Mesothelial cell of epicardium (in vitro differentiated cells): Measurements from ENCODE around the gene LUZP2. TPM values are rescaled to one million over a fixed set of nuclear protein-coding genes. Genes with fewer than 3 reads are reported as not detected.

Experiments
- DNase-seq, 2 experiments: peaks; one replicate each; pipeline ENCODE4 v3.0.0; 2021; ENCODE audit warnings: low spot score in 2 of 2; ENCODE audit not compliant: unreplicated experiment in 2 of 2
- H3K27ac Mint-ChIP-seq: 2 replicates; pipeline ENCODE4 v1.8.0; 2021; ENCODE audit warnings: mixed read lengths
- H3K27me3 Mint-ChIP-seq: 2 replicates; pipeline ENCODE4 v1.8.0; 2021; ENCODE audit warnings: low read depth, mixed read lengths
- H3K36me3 Mint-ChIP-seq: 2 replicates; pipeline ENCODE4 v1.8.0; 2021; ENCODE audit warnings: mixed read lengths
- H3K4me1 Mint-ChIP-seq: 2 replicates; pipeline ENCODE4 v1.8.0; 2021; ENCODE audit warnings: mixed read lengths
- H3K4me3 Mint-ChIP-seq: 2 replicates; pipeline ENCODE4 v1.8.0; 2021; ENCODE audit warnings: mild to moderate bottlenecking, moderate library complexity, mixed read lengths
- H3K9me3 Mint-ChIP-seq: 2 replicates; pipeline ENCODE4 v1.8.0; 2021; ENCODE audit warnings: mixed read lengths
- total RNA-seq: library from RNA; stranded (reverse); gene quantifications from 3 replicates; pipeline ENCODE4 v1.2.1, GENCODE V29; 2021
- TF ChIP-seq, protein P1 (sequence below): fragments of 200-600 bp; sonication (generic); IDR thresholded peaks from one replicate; pipeline ENCODE4 v1.5.0; 2021; ENCODE audit warnings: antibody characterized with exemption; ENCODE audit not compliant: unreplicated experiment

LUZP2 gene
- total RNA-seq, 1 donor from 2014 or later: 4.5 TPM

GRCh38 chr11:24709928-24710565 is 213.2 kb downstream of the LUZP2 start:
- Mint-ChIP-seq H3K9me3 (peaks cover 10% of the 10 kb centered on the region), H3K27ac (peak overlapping the region; percentile 15)

DNA sequence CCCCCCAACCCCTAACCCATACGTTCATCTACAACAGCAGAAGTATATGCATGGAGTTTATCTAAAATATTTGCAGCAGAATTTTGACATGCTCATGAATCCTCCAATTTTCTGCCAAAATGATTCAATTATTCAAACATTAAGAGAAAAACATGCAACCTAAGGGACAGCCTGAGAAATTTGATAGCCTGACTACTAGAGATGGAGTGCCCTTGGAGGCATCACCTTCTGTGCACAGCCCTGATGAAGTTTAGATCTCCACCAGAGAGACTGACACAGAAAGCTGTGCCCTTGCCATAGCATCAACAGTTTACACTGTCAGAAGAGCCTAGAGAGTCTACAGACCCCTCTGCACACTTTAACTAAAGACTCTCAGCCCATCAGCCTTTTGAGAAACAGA is 217.7 kb downstream of the LUZP2 start:
- TF ChIP-seq, protein P1, sequence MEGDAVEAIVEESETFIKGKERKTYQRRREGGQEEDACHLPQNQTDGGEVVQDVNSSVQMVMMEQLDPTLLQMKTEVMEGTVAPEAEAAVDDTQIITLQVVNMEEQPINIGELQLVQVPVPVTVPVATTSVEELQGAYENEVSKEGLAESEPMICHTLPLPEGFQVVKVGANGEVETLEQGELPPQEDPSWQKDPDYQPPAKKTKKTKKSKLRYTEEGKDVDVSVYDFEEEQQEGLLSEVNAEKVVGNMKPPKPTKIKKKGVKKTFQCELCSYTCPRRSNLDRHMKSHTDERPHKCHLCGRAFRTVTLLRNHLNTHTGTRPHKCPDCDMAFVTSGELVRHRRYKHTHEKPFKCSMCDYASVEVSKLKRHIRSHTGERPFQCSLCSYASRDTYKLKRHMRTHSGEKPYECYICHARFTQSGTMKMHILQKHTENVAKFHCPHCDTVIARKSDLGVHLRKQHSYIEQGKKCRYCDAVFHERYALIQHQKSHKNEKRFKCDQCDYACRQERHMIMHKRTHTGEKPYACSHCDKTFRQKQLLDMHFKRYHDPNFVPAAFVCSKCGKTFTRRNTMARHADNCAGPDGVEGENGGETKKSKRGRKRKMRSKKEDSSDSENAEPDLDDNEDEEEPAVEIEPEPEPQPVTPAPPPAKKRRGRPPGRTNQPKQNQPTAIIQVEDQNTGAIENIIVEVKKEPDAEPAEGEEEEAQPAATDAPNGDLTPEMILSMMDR: no peak
- Mint-ChIP-seq H3K4me3 (no peak overlapping the region), H3K36me3 (peaks cover 2% of the 10 kb centered on the region), H3K27ac (no peak overlapping the region), H3K9me3 (peaks cover 17% of the 10 kb centered on the region), H3K4me1 (peaks cover 8% of the 10 kb centered on the region), H3K27me3 (no peaks in the 10 kb centered on the region)
- no peak for DNase-seq

More at GRCh38 chr11:24709928-24710565, 213.2 kb downstream of the LUZP2 start:
- DNase-seq: no peak
- H3K4me3 Mint-ChIP-seq: no peak overlapping the region
- TF ChIP-seq, protein P1: no peak
- peaks cover 4% of the 10 kb centered on the region for H3K36me3 Mint-ChIP-seq
- H3K27me3 Mint-ChIP-seq: no peaks in the 10 kb centered on the region
- H3K4me1 Mint-ChIP-seq: peaks cover 21% of the 10 kb centered on the region

- TF ChIP-seq, protein P1: no peak
- Mint-ChIP-seq H3K4me3 (no peak overlapping the region), H3K4me1 (peaks cover 2% of the 10 kb centered on the region), H3K36me3 (peaks cover 2% of the 10 kb centered on the region), H3K27me3 (no peaks in the 10 kb centered on the region), H3K9me3 (peaks cover 17% of the 10 kb centered on the region), H3K27ac (no peak overlapping the region)
- no peak for DNase-seq
Observed at GRCh38 chr11:24716403-24716802, 219.6 kb downstream of the LUZP2 start.

- Mint-ChIP-seq H3K9me3 (peaks cover 2% of the 10 kb centered on the region), H3K27me3 (no peaks in the 10 kb centered on the region), H3K36me3 (no peaks in the 10 kb centered on the region), H3K4me3 (no peak overlapping the region), H3K27ac (no peak overlapping the region), H3K4me1 (no peaks in the 10 kb centered on the region)
- TF ChIP-seq, protein P1: no peak
- no peak for DNase-seq
Observed at GRCh38 chr11:24723231-24723630, 226.4 kb downstream of the LUZP2 start.

DNA sequence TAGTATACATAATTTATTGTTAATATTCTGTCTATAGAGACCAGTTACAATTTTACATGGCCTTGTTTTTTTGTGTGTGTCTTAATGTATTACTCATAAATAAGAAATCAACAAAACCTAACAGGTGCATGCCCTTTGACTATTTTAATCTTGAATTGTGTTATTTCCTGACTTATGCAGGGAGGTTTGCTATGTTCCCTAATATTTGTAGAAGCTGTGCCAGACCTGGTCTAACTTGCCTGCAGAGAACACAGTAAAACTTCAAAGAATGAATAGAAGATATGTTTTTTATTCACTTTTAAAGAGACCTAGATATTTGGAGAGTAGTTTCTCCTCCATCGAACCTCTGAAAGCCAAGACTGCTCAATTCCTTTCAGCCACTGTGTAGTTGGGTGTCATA is 234.7 kb downstream of the LUZP2 start:
- Mint-ChIP-seq H3K27me3 (no peaks in the 10 kb centered on the region), H3K9me3 (no peaks in the 10 kb centered on the region), H3K4me1 (no peaks in the 10 kb centered on the region)

More for the DNA sequence above, 234.7 kb downstream of the LUZP2 start:
- TF ChIP-seq, protein P1: no peak
- H3K27ac Mint-ChIP-seq: no peak overlapping the region
- no peaks in the 10 kb centered on the region for H3K36me3 Mint-ChIP-seq
- no peak overlapping the region for H3K4me3 Mint-ChIP-seq
- no peak for DNase-seq
